CD4-positive, alpha-beta T cell treated with Interleukin-6 at 100 ng/mL for 8 hours (primary cell): ENCODE results near the gene PEX14.

Experiments
- DNase-seq: peaks from one replicate; pipeline ENCODE4 v3.0.0-alpha.2; 2020; ENCODE audit warnings: mixed read lengths, low spot score

The PEX14 gene

DNA sequence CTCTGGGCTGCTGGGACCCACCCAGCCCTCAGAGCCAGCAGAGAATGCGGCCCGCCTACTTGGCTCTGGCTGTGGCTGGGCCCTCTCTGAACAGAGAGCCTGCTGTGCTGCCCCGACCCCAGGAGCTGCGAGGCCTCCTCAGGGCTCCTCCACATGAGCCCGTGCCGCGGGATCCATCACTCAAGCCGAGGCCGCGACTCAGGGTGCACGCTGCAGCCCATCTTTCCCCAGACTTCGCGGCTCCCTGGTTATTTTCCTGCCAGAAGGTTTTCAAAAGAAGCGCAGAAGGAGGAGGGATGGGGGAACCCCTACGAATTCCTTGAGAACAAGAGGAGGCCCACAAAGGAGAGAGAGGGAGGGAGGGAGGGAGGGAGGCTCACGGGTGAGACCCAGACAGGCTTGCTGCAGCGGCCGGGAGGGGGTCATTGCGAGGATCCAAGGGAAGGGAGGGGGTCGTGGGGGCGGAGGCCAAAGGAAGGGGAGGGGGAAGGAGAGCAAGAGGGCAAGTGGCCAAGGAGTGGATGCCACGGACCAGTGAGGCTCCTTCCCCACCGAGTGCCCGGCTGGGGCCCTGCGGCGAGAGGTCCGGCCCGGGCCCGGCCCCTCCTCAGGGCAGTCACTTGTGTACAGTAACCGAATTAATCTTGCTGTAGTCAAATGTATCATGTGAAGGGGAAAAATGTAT lies 174.9 kb downstream of the PEX14 start:
- no peak for DNase-seq

DNA sequence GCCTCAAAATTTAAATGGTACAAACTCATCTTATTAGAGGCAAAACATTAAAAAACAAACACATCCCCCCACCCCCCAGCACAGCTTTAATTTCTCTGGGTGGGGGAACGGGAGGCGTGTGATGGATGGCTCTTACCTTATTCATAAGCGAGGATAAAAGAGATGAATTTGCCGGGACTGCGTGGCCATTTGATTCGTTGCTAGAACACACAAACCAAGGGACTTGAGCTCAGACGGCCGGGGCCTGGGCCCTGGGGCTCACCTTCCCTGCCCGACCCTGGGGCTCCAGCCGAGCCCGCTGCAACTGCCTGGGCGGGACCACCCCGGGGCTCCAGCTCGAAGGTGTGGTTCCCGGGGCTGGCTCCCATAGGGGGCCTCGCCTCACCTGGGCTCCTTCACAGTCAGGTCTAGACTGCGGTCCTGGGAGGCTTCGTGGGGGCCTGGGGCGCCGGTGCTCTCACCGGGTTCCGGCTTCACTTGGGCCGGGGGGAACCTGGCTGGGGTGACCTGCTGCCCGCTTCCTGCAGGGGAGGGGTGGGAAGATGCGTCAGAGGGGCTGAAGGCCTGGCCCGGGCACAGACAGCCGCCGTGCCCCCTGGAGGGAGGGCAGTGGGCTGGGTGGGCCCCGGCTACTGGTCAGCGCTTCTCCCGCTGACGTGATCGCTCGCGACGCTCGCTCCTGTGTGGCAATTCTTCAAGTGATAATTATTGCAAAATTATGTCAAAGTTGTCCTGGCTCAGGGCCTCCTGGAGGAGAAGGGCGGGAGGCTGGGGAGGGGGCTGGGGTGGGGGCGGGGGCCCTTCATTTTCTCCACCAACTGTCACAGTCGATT lies 176.0 kb downstream of the PEX14 start:
- DNase-seq: no peak

DNA sequence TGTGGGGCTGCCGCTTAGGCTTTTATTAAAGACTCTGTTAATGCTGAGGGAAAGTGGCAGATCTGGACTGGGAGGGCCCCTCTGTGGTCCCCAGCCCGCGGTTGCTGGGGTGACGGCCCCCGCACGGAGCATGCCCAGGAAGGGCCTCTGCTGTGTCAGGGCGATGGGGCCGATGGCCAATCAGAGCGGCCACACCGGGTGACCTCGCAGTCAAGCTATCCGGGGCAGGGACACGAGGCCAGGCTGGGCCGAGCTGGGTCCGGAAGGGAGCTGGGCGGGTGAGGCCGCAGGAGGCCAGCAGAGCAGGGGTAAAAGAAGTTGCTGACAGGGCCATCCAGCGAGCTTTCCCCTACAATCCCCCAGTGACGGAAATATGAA lies 176.6 kb downstream of the PEX14 start:
- no peak for DNase-seq

DNA sequence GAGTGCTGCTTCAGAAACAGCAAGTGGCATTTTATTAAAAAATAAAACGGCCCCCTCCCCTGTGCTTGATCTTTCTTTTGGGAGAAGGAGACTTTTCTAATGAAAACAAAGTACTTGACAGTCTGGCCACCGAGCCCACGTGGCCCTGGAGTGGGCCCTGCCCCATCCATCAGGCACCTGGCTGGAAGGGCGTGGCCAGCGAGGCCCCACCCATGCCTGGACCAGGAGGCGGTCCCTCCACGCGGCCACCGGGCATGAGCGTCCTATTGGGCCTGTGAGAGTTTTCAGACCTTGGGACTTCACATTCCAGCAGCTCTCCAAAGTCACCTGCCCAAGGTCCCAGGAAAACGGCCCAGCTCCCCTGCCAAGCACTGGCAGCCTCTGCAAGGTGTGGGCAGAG lies 177.0 kb downstream of the PEX14 start:
- no peak for DNase-seq

DNA sequence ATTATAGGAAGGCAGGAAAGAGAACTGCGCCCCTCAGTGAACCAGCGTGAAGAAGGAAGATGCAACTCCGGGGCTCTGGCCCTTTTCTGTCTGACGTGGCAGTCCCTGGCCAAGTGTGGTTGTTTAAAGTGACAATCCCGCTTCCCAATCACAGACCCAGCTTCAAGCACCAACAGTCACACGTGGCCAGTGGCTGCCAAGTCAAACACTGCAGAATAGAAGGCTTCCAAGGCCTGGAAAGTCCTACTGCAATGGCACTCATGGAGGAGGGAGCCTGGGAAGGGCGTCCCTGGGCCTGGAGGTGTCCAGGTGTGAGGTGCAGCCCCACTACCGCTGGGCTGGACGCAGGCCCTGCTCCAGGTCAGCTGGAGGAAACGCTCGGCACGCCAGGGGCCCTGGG lies 177.9 kb downstream of the PEX14 start:
- no peak for DNase-seq

DNA sequence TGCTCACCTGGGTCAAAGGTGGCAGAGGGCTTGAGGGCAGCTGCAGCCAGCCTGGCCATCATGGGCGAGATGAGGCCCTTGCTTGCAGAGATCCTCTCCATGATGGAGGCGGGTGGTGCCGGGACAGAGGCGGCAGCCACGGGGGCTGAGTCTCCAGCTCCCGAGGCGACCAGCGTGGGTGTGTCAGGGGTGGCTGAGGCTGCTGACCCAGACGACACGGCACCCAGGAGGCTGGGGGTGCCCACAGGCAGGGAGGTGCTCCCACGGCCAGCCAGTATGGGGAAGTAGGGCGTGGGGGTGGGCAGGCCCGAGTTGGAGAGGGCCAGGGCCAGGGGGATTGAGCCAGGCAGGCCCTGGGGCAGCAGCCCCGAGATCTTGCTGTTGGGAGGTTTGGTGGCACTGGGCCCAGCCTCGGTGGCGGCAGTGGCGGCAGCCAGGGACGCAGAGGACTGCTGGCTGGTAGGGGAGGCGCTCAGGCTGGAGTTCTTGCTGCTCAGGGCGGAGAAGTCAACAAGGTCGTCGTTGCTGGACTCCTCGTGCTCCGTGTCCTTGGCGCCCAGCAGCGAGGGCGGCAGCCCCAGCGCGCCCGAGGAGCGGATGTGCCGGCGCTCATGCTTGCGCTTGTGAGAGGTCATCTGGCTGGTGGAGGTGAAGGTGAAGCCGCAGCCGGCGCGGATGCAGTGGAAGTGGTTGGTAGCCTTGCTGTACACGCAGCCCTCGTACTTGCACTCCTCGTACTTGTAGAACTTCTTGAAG lies 178.8 kb downstream of the PEX14 start:
- no peak for DNase-seq

DNA sequence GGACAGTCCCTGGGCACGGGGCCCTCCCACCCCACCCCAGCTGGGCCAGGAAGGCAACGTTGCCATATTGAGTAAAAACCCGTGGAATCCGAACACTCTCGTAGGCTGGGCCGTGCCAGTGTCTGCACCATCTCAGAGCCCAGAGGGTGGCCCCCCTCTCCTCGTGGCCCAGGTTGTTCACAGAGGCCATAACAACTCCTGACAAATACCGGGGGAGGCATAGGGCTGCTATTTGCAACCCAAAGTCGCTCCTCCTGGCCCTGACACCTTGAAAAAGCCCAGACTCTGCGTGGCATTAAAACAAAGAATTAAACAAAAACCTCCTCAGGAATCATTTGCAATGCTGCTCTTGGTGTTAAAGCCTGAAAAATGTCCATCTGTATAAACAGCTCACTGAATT lies 180.3 kb downstream of the PEX14 start:
- no peak for DNase-seq

DNA sequence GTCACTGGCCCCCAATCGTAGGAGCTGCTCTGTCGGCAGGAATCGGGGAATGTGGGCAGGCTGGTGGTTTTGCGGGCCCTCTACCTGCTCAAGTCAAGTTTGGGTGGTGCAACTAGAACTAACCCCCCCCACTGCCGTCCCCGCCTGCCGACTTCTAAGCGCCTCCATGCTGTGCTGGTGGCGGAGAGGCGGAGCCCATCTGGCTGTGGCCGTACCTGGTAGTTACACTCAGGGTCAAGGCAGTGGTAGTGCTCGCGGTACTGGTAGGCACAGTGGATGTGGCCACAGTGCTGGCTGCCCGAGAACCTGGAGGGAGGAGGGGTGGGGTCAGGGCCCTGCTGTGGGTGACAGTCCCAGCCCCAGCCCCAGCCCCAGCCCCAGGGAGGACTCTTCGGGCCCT lies 181.7 kb downstream of the PEX14 start:
- DNase-seq: no peak

DNA sequence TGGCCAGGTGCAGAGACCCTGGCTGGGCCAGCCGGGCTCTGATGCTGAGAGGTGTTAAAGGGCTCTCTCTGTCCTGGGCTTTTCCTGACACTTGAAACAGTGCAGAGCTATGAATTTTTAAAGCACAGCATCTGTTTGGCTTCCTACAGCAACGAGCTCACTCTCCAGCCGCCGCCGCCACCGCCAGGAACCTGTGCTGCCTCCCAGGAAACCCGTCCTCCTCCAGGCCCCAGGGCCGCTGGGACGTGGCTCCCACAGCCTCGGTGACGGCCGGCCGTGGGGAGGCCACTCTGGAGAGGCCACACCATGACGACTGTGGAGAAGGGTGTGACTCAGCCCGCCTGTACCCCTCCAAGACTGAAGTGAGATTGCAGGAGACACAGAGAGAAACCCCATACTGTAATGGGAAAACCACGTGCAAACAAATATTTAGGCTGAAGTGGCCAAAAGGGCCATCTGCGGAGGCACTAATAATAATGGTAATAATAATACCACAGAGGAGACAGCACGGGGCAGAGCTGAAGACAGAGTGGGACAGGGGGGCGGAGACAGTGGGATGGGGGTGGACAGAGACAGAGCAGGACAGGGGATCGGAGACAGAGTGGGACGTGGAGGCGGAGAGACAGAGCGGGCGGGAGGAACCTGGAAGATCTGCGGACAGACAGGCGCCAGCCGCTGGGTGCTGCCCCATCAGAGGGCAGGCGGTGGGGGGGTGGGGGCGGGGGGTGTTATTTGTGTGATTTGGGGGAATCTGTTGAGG lies 182.5 kb downstream of the PEX14 start:
- no peak for DNase-seq

DNA sequence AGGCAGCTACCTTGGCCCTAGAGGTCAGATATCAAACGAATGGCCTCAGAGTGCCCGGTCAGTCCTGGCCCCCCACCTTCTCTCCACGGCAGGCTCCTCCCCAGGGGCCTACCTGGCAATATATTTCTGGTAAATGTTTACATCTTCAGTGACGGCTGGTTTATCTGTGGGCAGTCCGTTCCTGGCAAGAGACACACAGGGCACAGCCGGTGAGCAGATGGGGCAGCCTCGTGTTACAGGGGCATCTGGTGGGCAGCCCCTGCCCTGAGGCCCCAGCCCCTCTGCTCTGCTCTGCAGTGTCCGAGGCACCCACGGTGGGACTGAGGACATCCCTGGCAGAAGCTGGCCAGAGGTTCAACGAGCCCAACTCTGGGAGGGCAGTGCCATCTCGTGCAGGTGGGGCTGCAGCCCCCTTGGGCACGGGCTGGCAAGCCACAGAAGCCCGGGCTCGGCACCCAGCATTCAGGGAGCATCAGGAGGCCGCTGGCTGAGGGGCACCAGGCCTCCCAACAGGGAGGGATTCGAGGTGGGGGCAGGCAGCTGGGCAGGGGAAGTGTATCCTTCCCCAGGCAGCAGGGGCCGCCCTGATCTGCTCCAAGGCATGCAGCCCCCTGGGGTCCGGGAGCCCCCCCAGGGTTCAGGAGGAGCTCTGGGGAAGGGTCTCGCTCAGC lies 183.8 kb downstream of the PEX14 start:
- no peak for DNase-seq

DNA sequence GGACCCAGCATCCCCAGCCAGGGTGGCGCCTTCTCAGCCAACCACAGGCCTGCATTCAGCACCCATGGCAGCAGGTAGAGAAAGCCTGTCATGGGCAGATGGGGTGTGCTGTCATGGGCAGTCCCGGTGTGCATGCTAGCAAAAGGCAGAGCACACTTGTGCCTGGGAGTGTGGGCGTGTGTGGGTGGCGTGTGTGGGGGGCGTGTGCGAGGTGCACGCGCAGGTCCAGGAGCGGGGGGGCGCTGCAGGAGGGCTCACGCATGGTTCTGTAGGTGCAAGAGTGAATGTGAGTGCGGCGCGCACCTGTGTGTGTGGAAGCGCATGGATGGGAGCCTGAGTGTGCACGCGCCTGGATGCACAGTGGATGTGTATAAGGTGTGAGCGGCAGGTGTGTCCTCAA lies 184.5 kb downstream of the PEX14 start:
- no peak for DNase-seq

DNA sequence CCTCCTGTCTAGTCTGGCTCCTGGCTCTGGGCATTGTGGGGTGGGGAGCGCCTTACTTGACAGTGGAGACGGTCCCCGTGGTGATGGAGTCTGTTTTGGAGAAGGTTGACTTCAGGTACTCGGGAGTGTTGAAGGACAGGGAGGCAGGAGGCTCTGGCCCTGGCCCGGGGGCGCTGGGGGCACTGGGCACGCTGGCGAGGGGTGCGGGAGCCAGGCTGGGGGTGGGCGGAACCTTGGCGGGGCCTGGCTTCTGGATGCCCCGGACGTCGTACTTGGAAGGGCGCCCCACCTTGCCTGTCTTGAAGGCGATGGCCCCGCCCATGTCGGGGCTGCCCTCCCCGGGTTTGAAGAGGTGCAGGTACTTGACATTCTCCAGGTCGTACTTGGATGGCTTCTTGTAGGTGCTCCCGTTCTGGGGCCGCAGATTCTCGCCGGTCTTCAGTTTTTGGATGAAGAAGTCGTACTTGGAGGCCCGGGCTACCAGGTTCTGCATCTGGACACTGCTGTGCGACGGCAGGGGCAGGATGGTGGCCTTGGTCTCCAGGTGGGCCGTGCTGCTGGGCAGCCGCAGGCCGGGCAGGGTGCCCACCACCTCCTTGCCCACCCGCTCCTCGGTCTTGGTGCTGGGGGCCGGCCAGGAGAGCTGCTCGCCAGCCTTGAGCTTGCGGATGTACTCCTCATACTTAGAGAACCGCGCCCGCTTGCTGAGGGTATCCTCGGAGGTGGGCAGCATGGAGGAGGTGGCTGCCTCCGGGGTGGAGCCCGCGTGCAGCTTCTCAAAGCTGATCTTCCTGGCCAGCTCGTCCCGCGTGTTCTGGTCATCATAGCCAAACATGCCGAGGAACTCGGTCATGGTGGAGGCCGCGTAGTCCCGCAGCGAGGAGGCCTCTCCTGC lies 185.1 kb downstream of the PEX14 start:
- DNase-seq: no peak

DNA sequence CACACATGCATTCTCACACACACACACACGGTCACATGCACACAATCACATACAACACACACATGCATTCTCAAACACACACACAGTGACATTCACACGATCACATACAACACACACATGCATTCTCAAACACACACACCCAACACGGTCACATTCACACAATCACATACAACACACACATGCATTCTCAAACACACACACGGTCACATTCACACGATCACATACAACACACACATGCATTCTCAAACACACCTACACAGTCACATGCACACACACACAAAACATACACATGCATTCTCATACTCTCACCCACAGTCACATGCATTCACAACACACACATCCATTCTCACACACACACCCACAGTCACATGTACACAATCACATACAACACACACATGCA lies 186.7 kb downstream of the PEX14 start:
- no peak for DNase-seq

DNA sequence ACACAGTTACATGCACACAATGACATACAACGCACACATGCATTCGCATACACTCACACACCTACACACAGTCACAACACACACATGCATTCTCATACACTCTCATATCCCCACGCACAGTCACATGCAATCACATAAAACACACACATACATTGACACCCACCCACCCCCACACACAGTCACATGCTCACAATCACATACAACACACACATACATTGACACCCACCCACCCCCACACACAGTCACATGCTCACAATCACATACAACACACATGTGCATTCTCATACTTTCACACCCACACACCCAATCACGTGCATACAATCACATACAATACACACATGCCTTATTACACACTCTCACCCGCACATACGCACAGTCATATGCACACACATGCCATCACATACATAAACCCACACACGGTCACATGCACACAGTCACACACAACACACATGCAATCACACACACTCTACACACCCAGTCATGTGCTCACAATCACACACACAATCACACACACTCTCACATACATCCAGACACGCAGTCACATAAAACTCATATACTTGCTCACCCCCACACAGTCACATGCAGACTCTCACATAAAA lies 187.4 kb downstream of the PEX14 start:
- no peak for DNase-seq

DNA sequence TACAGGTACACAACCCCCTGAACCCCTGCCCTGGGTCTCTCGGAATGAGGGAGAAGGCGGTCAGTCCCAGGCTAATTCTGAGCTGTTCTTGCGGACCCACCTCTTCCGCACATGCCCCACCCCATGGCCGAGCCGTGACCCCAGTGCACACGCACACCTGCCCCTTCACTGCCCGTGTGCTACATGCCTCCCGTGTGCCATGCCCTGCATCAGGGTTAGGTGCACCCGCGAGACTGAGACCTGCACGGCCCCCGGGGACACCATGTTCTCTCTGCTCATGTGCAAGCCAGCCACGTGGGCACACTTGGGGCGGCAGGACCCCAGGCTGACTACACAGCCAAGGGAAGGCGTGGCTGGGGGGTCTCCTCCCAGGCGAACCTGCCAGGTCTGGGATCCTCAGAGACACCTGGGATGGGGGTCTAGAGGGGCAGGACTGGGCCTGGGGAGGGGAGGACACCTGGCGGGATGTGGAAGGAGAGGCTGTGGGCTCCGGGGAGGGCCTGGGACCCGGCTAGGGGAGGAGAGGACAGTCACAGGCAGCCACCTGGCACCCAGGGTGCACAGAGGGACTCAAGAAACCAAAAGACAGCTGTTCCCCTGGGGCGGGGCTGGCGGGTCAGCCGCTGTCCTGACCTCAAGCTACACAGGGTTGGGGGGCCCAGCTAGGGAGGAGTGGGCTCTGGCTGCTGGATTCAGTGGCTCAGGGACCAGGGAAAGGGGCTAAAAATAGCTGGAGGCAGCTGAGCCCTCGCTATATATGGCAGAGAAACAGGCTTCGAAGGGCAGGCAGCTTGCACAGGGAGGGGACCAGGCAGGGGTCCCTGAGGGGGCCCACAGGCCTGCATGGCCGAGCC lies 188.3 kb downstream of the PEX14 start:
- DNase-seq: no peak

DNA sequence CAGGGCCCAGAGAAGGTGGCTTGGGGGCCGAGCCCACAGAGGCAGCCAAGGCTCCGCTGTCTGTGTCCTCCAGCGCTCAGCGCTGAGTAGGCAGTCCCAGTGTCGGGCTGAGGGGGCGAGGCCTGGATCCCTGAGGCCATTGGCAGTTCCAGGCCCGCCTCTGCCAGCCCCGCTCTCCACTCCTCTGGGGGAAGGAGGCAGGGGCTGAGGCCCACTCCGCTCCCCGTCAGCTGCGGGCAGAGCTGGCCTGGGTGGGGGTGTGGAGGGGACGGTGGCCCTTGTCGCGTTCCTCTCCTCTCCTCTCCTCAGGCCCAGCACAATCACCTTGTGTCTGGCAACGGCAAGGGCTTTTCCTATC lies 188.9 kb downstream of the PEX14 start:
- no peak for DNase-seq

DNA sequence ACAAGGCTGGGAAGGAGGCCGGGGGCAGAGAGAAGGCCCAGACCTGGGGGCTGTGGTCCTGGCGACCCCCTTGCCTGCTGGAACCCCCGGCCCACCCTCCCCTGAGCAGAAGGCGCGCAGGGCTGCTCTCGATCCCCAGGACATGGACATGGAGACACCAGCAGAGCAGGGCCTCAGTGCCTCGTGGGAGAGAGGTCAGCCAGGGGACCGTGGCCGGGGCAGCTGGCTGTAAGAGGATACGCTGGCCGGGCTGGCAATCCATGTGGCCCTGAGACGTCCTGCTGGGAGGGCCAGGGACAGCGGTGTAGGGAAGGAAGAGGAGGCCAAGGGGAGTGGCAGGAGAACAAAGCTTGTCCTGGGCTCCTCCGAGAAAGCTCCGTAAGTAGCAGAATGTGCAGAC lies 189.5 kb downstream of the PEX14 start:
- no peak for DNase-seq

DNA sequence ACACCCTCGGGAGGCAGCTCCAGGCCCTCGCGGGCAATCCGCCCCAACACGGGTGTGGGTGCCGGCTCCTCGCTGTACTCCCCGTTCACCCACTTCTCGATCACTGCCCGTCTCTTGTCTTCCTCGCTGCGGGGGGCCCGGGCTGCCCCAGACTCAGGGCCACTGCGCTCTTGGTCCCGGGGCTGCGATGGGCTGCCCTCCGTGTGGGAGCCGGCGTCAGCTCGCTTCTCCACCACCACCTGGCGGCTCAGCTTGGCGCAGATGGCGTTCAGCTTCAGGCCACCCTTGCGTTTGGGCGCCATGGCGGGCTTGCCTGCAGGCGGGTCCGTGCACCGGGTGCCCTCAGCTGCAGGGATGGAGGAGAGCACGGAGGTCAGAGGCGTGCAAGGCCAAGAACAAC lies 190.5 kb downstream of the PEX14 start:
- no peak for DNase-seq
